Measurements from ENCODE around the gene MLLT11.
"Not testable (repeated sequence)": the region's sequence is repeated elsewhere in the genome, so short reads cannot be mapped to it uniquely, and the experiment has no call there.

Gene MLLT11

GRCh38 chr1:151056149-151056548, 4.0 kb upstream of the MLLT11 start:
- no peak for DNase-seq (ENCODE audit: low read depth in 2 of 2)

- no peak for DNase-seq (ENCODE audit: low read depth in 2 of 2)
Measured at GRCh38 chr1:151058692-151059091, 1.5 kb upstream of the MLLT11 start.

- peak; percentile 84 for DNase-seq (ENCODE audit: low read depth in 2 of 2)
Measured at GRCh38 chr1:151059109-151060006, 839 bp upstream of the MLLT11 start, which contains the start of gene CDC42SE1. CDC42SE1 (minus strand) TSS chr1:151059622; CDS start chr1:151055730, 3,892 bp downstream.

GRCh38 chr1:151060657-151061421, 642 bp downstream of the MLLT11 start:
- DNase-seq (ENCODE audit: low read depth in 2 of 2): no peak

GRCh38 chr1:151061704-151062103, 1.5 kb downstream of the MLLT11 start:
- no peak for DNase-seq (ENCODE audit: low read depth in 2 of 2)

- DNase-seq (ENCODE audit: low read depth in 2 of 2): no peak
Measured at GRCh38 chr1:151062741-151063371, 2.7 kb downstream of the MLLT11 start.

GRCh38 chr1:151065089-151065645, 5.0 kb downstream of the MLLT11 start:
- no peak for DNase-seq (ENCODE audit: low read depth in 2 of 2)

- DNase-seq (ENCODE audit: low read depth in 2 of 2): no peak
Measured at GRCh38 chr1:151067185-151067584, 7.0 kb downstream of the MLLT11 start.

- no peak for DNase-seq (ENCODE audit: low read depth in 2 of 2)
Measured at GRCh38 chr1:151069103-151069486, 8.9 kb downstream of the MLLT11 start.

GRCh38 chr1:151070474-151071276, 10.5 kb downstream of the MLLT11 start, which contains the start of gene GABPB2:
GABPB2 (plus strand) TSS chr1:151070761; CDS start chr1:151088190, 17,429 bp downstream.
- peak; percentile 82 to 86 for DNase-seq (ENCODE audit: low read depth in 2 of 2)

- DNase-seq (ENCODE audit: low read depth in 2 of 2): no peak
Measured at GRCh38 chr1:151072224-151072623, 12.0 kb downstream of the MLLT11 start.

GRCh38 chr1:151085953-151086559, 25.9 kb downstream of the MLLT11 start:
- no peak for DNase-seq (ENCODE audit: low read depth in 2 of 2)

GRCh38 chr1:151097426-151097825, 37.2 kb downstream of the MLLT11 start:
- not testable (repeated sequence) for DNase-seq (ENCODE audit: low read depth in 2 of 2)

- no peak for DNase-seq (ENCODE audit: low read depth in 2 of 2)
Measured at GRCh38 chr1:151098126-151098525, 37.9 kb downstream of the MLLT11 start.

- no peak for DNase-seq (ENCODE audit: low read depth in 2 of 2)
Measured at GRCh38 chr1:151104630-151105029, 44.4 kb downstream of the MLLT11 start.

- no peak for DNase-seq (ENCODE audit: low read depth in 2 of 2)
Measured at GRCh38 chr1:151106894-151107293, 46.7 kb downstream of the MLLT11 start.

GRCh38 chr1:151108331-151108730, 48.1 kb downstream of the MLLT11 start:
- no peak for DNase-seq (ENCODE audit: low read depth in 2 of 2)

- no peak for DNase-seq (ENCODE audit: low read depth in 2 of 2)
Measured at GRCh38 chr1:151113877-151114276, 53.7 kb downstream of the MLLT11 start.
